Ovary (tissue), 9 donors: ENCODE results near the gene TRIM59. TPM values are rescaled to one million over a fixed set of nuclear protein-coding genes. Genes with fewer than 3 reads are reported as not detected.

ENCODE experiments used
- DNase-seq, 5 donors: peaks; one replicate each; pipeline ENCODE4 v3.0.0-alpha.2; 2019 to 2020
- H3K27ac ChIP-seq, 2 donors: fragments of 200-600 bp; one replicate each; pipeline versions ENCODE4 v1.5.1 to v1.8.0; 2019 to 2022
- H3K27me3 ChIP-seq: fragments of 200-600 bp; one replicate; pipeline ENCODE4 v1.8.0; 2022
- H3K36me3 ChIP-seq: fragments of 200-600 bp; sonication (generic); one replicate; pipeline ENCODE4 v1.5.1; 2019
- H3K4me1 ChIP-seq: one replicate; pipeline ENCODE4 v1.8.1; 2013; ENCODE audit warnings: mild to moderate bottlenecking, moderate library complexity; ENCODE audit not compliant: insufficient read depth
- H3K4me3 ChIP-seq: fragments of 200-600 bp; sonication (generic); one replicate; pipeline ENCODE4 v1.5.1; 2017
- H3K9me3 ChIP-seq, 2 donors: fragments of 200-600 bp in 1 of 2; sonication (generic) in 1 of 2; one replicate each; pipeline versions ENCODE4 v1.5.1 to v1.8.1; 2013 to 2019; ENCODE audit warnings: mild to moderate bottlenecking in 1 of 2, moderate library complexity in 1 of 2
- CTCF ChIP-seq, 3 donors: fragments of 450-650 bp in 2 of 3; fragments of 200-600 bp in 1 of 3; IDR thresholded peaks; one replicate each; pipeline versions ENCODE4 v1.5.1 to v1.8.0; 2016 to 2022; ENCODE audit warnings: antibody characterized with exemption in 3 of 3, mild to moderate bottlenecking in 1 of 3
- EP300 ChIP-seq: sonication (generic); formaldehyde crosslinking; IDR thresholded peaks from one replicate; pipeline ENCODE4 v1.6.1; 2017; ENCODE audit warnings: antibody characterized with exemption
- POLR2A ChIP-seq: fragments of 450-650 bp; IDR thresholded peaks from one replicate; pipeline ENCODE4 v1.6.1; 2017; ENCODE audit warnings: antibody characterized with exemption, mild to moderate bottlenecking, moderate library complexity
- WGBS, 3 donors: extraction: QIAGEN DNeasy Blood & Tissue Kit in 1 of 3; methylation state at CpG; one replicate each; pipeline versions ENCODE4 v1.1.5 to v1.1.7; 2013 to 2017; 5-methylcytosine and 5-hydroxymethylcytosine counted together
- intact Hi-C, 4 donors: fragments of 100-400 bp; cut with DNase I; formaldehyde crosslinking; loops; one replicate each; pipeline versions ENCODE4 v1.11.0 to v1.15.1; 2022 to 2023
- polyA plus RNA-seq, 2 donors: library from polyadenylated mRNA; stranded (reverse); fragments of 200-250 nt in 1 of 2; fragments of 350-450 nt in 1 of 2; fragmentation: Illumina TruSeq in 1 of 2; extraction: RNeasy Lipid Tissue Mini Kit (QIAGEN cat#74804) in 1 of 2; gene quantifications; one replicate each; pipeline ENCODE4 v1.2.3, GENCODE V29; 2013 to 2014
- total RNA-seq, 7 donors: library from RNA; depleted of rRNA in 2 of 7; stranded (reverse); fragments of >200 nt in 2 of 7; fragmentation: NEBNext Ultra II Directional in 3 of 7; extraction: Animal tissue kit (Norgen Biotek cat#: 25700) in 3 of 7; gene quantifications; one replicate each; pipeline versions ENCODE4 v1.1.0 to v1.2.4, GENCODE V29; 2016 to 2023
- donor health status: DM: no; HTN: no; CAD: no; lungs with moderate emphysema.
- donor health status: DM: no; HTN: no; CAD: no.
- donor health status: Bipolar disorder and iron deficiency.
- donor health status: DM: yes; HTN: yes; CAD: no.
- donor health status: DM: no; HTN: no; CAD: no.
- donor health status: DM: yes; HTN: yes; CAD: no.

TRIM59 gene
- total and polyA plus RNA-seq, 9 donors: 1.4 to 4.8 (median 2.1) TPM

- TF ChIP-seq CTCF (IDR thresholded peaks at IDR 0.05) (no peak), EP300 (no peak), POLR2A (no peak)
- no peaks in the 10 kb centered on the region for H3K36me3 ChIP-seq
- H3K27ac ChIP-seq: no peak overlapping the region
- H3K27me3 ChIP-seq: no peaks in the 10 kb centered on the region
- no peak overlapping the region for H3K4me3 ChIP-seq
- 88 to 97% (median 93%) methylated on average over 2 of the region's 2 CpGs for WGBS, 3 donors
- H3K4me1 ChIP-seq: no peaks in the 10 kb centered on the region
- no peaks in the 10 kb centered on the region for H3K9me3 ChIP-seq
- intact Hi-C loops: no loop called here
- DNase-seq: no peak
Measured at GRCh38 chr3:160435095-160435494, 14.5 kb downstream of the TRIM59 start.

- 60 to 69% (median 67%) methylated on average over 2 of the region's 2 CpGs for WGBS, 3 donors
- no peak for TF ChIP-seq CTCF (IDR thresholded peaks at IDR 0.05)
- TF ChIP-seq POLR2A: no peak
- no peak for TF ChIP-seq EP300
- intact Hi-C loops: no loop called here
- Histone ChIP-seq H3K4me1 (no peaks in the 10 kb centered on the region), H3K9me3 (no peaks in the 10 kb centered on the region), H3K27ac (no peak overlapping the region), H3K36me3 (no peaks in the 10 kb centered on the region), H3K4me3 (no peak overlapping the region), H3K27me3 (no peaks in the 10 kb centered on the region)
- no peak for DNase-seq
Measured at GRCh38 chr3:160434071-160434470, 15.5 kb downstream of the TRIM59 start.

- Histone ChIP-seq H3K27me3 (no peaks in the 10 kb centered on the region), H3K4me3 (no peak overlapping the region), H3K27ac (no peak overlapping the region), H3K36me3 (no peaks in the 10 kb centered on the region), H3K9me3 (no peaks in the 10 kb centered on the region), H3K4me1 (no peaks in the 10 kb centered on the region)
- intact Hi-C loops: no loop called here
- 94 to 97% (median 95%) methylated on average over 11 of the region's 11 CpGs for WGBS, 3 donors
- DNase-seq: no peak
- TF ChIP-seq EP300 (no peak), CTCF (IDR thresholded peaks at IDR 0.05) (no peak), POLR2A (no peak)
Measured at GRCh38 chr3:160427832-160428424, 21.7 kb downstream of the TRIM59 start.

GRCh38 chr3:160417311-160417710, 32.3 kb downstream of the TRIM59 start:
- intact Hi-C loops: loop anchor here in 2 of 4 donors (5.0 to 10.0 kb wide), 3 partner anchors 253 to 383 kb away; no protein-coding TSS in a partner anchor
- no peaks in the 10 kb centered on the region for H3K4me1 ChIP-seq
- H3K27ac ChIP-seq: no peak overlapping the region
- H3K27me3 ChIP-seq: no peaks in the 10 kb centered on the region
- no peak overlapping the region for H3K4me3 ChIP-seq
- H3K9me3 ChIP-seq: no peaks in the 10 kb centered on the region
- TF ChIP-seq CTCF (IDR thresholded peaks at IDR 0.05) (no peak), POLR2A (no peak), EP300 (no peak)
- 80 to 95% (median 93%) methylated on average over 3 of the region's 3 CpGs for WGBS, 3 donors
- H3K36me3 ChIP-seq: no peaks in the 10 kb centered on the region
- no peak for DNase-seq
